ELR (cell line): ENCODE results near the gene FATE1.

Source experiments
- DNase-seq: peaks from one replicate; pipeline ENCODE4 v3.0.0-alpha.2; 2015; ENCODE audit warnings: low read depth

The FATE1 gene

DNA sequence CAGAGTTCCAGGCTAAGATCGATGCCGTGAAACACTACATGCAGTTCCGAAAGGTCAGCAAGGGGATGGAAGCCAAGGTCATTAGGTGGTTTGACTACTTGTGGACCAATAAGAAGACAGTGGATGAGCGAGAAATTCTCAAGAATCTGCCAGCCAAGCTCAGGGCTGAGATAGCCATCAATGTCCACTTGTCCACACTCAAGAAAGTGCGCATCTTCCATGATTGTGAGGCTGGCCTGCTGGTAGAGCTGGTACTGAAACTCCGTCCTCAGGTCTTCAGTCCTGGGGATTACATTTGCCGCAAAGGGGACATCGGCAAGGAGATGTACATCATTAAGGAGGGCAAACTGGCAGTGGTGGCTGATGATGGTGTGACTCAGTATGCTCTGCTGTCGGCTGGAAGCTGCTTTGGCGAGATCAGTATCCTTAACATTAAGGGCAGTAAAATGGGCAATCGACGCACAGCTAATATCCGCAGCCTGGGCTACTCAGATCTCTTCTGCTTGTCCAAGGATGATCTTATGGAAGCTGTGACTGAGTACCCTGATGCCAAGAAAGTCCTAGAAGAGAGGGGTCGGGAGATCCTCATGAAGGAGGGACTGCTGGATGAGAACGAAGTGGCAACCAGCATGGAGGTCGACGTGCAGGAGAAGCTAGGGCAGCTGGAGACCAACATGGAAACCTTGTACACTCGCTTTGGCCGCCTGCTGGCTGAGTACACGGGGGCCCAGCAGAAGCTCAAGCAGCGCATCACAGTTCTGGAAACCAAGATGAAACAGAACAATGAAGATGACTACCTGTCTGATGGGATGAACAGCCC lies 28.0 kb downstream of the FATE1 start:
- DNase-seq = no peak

DNA sequence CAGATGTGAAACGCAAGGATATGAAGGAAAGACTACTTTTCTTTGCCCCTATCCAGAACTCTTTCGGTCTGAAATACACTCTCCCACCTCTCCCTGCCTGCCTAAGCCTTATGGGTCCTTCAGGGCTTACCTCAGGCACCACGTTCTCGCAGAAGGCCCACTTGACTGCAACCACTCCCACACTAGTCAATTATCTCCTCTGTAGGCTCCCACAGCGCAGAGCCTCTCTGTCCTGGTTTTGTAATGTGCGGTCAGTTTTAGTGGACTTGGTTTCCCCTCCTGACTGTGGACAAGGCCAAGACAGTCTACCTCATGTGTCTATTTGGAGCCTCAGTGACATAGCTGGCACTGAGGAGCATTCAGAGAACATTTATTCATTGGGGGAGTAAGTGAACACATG lies 29.8 kb downstream of the FATE1 start:
- no peak for DNase-seq

DNA sequence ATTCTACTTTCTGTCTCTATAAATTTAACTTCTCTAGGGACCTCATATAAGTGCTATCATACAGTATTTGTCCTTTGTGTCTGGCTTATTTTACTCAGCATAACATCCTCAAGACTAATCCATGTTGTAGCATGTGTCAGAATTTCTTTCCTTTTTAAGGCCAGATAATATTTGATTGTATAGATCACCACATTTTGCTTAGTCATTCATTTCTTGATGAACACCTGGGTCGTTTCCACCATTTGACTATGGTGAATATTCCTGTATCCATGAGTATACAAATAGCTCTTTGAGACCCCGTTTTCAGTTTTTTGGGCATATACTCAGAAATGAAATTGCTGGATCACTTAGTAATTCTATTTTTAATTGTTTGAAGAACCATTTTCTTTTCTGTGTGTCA lies 30.7 kb downstream of the FATE1 start:
- DNase-seq = no peak

DNA sequence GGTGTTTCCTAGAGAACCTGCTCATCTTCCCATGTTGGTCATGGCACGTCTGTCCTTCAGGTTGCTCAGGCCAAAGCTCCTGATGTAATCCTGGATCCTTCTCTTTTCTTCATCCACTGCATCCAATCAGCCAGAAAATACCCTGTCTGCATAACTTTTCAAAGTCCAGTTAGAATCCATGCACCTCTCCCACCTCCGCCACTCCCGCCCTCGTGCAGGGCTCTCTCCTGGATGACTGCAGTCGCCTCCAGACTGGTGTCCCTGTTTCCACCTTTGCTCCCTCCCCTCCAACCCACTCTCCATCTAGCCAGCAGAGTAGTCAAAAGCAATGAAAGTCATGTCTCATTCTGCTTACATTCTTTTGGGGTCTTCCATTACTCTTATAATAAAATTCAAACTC lies 34.7 kb downstream of the FATE1 start:
- DNase-seq = no peak

DNA sequence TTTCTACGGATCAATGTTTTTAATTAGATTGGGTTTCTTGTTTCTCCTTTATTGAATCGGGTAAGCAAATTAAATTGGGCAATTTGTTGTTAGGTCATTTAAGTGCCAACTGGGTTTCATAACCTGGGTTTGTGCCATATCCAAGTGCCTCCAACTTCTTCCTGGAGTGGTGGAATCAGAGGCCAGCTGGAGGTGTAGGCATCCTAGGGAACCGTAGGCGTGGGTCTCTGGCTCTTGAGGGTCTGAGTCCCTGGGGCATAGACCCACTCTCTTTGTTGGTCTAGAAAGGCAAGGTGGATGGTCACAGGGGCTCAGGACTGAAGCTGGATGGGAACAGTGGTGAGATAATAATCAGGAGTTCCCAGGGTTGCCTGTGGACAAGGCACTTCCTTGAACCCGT lies 37.0 kb downstream of the FATE1 start:
- no peak for DNase-seq

DNA sequence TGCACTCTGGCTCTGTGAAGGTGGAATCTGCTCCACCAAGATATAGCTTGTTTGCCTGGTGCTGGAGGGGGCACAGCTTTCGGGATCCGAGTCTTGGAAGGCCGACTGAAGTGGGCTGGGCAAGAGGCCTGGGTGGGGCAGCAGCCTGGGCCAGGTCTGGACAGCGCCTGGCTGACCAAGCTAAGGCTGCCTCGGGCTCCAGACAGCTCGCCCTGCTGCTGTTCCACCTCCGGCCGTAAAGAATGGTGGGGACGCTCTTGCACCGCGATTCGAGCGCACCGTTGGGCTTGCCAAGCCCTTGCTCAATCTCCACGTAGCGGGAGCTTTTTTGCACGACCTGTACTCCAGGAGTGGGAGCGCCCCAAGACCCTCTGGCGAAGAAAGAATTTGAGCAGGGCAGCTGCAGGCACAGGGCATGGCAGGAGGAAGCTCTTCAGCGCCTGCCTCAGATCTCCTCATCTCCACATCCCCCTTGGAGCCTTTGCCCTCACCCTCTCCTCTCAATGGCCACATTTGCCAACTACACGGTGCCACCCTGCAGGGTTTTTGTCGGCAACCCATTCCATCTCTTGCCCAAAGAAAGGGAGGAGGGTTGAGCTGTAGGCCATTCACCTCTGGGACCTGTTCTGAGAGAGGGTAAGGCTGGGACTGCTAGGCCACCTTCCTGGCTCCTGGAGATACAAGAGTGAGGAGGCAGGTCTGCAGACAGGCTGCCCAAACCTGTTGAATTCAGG lies 37.6 kb downstream of the FATE1 start:
- DNase-seq = peak; percentile 61

DNA sequence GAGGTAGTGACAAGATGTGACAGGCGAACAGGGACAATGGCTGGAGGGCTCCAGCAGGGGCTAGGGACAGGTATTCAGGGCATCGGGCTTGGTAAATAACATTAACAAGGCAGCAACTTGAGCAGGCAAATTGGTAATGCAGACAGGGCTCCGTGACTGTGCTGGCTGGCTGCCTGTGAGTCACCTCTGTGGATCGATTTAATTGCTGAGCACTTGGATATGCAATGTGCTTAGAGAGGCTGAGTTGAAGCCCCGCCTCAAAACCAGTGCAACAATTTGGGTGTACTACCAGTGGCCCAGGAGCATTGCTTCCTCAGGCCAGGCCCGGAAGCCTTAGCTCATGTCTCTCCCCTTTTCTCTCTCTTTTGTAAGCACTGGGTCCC lies 38.2 kb downstream of the FATE1 start:
- DNase-seq = peak; percentile 69

DNA sequence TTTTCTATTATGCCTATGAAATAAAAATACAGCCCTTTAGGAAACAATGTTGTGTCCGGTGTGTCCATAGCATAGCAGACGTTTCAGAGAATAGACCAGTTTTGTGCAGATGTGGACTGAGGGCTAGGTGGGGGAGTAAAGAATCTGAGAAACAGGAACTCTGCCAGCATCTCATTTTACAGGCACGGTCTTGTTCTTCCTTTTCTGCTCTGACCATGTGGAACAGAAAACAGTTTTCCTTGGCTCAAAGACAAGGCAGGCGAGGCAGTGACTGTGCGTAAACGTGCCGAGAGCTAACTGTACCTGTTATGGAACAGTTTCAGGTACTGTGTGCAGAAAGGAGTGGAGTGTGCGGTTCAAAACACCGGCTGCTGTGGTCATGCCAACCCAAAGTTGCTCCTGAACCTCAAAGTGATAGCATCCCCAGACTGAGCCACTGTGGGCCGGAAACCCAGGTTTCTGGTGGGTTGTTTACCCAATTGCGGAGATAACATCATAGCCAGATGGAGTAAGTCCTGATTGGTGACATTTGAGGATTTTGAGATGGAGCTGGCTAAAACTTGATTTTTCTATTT lies 38.9 kb downstream of the FATE1 start:
- no peak for DNase-seq

DNA sequence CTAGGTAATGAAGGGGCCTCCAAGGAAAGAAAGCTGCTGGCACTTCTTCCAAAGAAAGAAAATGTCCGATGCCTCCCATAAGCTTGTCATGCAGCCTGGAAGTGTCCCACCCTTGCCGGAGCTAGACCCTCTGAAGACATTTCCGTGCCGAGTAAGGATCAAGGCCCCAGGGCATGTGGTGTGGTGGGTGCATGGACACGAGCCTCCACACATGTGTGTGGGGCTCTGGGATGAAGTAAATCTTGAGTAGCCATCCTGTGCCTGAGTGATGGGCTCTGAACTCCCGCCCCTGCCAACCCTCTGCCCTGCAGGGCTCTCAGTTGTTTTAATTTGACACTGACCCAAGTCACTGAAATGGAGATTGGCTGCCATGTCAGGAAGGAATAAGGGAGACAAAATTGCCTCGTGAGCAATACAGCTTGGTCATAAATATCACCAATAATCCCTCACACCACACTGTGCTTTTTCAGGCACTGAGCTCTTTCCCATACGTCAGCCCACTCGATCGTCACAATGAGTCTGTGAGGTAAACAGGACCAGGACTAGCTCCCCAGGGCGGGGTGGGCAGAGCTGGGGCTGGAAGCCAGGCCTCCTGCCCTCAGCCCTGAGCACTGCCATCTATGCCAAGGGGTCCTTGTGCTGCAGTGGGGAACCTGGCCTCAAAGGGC lies 43.3 kb downstream of the FATE1 start:
- no peak for DNase-seq

DNA sequence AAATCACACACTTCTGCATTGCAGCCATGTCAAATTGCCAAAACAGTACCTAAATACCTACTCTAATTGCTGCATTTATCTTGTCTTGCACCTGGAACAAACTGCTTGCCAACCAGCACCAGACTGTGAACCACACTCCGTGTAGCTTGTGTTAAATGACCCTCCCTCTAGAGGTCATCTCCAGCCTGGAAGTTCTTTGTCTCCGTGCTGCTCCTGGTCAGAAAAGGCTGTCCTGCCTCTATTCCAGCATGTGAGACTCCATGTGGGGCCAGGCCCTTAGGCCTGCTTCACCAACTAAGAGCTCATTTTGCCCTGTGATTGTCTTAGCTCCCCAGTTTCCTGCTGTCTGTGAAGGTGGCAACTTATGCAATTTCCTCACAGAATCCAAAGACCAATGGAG lies 47.0 kb downstream of the FATE1 start:
- no peak for DNase-seq

DNA sequence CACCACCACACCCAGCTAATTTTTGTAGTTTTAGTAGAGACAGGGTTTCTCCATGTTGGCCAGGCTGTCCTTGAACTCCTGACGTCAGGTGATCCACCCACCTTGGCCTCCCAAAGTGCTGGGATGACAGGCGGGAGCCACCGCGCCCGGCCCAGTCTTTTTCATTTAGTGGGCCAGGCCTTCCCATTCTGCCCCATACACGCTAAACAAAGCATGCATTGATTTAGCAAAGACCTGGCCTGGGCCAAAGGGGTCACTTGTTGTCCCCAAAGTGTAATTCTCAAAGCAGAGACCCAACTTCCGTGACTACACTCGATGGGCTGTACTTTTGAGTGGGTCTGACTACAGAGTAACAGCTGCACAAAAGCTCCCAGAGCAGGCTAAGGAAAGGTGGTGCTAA lies 47.9 kb downstream of the FATE1 start:
- DNase-seq = no peak

DNA sequence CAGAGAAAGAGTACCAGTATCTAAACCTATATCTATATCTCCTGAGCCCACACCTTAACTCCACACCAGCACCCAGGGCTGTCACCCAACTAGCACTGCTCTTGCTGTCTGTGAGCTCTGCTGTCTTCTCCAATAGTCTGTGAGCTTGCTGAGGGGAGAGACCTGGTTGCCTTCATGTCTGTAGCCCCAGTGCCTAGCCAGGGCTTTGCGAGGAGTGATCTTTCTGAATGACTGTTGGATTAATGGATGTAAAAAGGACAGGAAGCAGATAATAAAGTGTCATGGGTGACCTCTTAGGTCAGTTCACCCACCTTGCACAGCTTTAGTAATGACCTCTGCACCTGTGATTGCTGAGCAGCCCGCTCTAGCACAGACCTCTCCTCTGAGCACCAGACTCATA lies 49.2 kb downstream of the FATE1 start:
- DNase-seq = no peak

DNA sequence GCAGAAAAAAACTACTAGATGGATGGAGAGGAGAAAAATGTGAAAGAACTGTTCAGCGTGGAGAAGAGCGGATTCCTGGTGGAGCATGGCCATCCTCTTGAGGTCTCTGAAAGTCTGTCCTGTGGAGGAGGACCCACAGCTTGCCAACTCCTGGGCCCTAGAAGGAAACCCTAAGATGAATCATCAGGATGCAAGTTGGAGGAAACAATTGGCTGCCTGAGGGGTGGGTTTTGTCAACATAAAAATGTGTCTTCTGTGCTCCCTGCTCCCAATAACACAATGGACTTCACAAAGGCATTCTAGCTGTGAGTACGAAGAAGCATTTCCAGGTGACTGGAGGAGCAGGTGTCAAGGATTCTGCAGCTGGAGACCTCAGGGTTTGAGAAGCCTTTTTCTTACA lies 55.9 kb downstream of the FATE1 start:
- DNase-seq = no peak
